ENCODE data around the gene PLXNA4. TPM values are rescaled to one million over a fixed set of nuclear protein-coding genes. Genes with fewer than 3 reads are reported as not detected.

The PLXNA4 gene
- total and polyA plus RNA-seq, 4 donors: 0.04 to 1.1 (median 0.41) TPM

DNA sequence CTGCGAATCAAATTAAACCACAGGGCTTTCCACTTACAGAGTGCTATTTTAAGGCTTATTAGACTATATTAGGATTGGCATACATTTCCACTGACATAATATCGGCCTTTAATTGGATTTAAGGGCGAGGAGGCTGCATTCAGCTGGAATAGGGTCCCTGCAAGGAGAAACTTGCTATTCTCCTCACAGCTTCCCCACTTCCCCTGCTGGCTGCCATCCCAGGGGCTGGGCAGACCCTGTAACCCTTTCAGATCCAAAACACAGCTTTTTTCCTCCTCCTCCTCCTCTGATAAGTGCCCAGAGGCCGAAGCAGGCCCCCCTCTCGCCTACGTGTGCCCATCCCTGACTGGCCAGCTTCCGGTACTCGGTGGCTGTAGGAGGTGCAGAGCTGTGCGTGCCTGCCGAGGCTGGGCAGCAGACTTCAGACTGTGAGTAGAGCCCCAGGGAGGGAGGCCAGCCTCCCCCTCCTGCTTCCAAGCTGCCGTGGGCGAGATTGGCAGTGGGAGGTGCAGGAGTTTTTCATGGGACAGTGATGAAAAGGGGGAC, 224.2 kb downstream of the PLXNA4 start (continued):
- TF ChIP-seq, protein P1, sequence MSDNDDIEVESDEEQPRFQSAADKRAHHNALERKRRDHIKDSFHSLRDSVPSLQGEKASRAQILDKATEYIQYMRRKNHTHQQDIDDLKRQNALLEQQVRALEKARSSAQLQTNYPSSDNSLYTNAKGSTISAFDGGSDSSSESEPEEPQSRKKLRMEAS (IDR thresholded peaks at IDR 0.05): no peak
- TF ChIP-seq FOXA2 (IDR thresholded peaks at IDR 0.05) (no peak), YY1 (IDR thresholded peaks at IDR 0.05) (no peak)

DNA sequence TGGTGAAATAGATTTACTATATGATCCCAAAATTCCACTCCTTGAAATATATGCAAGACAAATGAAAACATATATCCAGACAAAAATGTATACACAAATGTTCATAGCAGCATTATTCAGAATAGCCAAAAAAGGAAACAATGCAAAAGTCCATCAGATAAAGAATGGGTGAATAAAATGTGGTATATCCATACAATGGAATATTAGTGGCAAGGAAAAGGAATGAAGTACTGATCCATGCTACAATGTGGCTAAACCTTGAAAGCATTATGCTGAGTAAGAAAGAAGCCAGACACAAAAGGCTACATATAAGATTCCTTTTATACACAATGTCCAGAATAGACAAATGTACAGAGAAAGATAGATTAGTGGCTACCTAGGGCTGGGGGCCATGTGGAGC, 225.5 kb downstream of the PLXNA4 start:
- H3K9me3 ChIP-seq (ENCODE audit: control insufficient read depth in 4 of 4, low read length in 3 of 4): no peaks in the 10 kb centered on the region
- H3K4me1 ChIP-seq (ENCODE audit: control insufficient read depth in 4 of 4, insufficient read depth in 4 of 4, low read length in 3 of 4): peaks cover 0 to 10% (median 5%) of the 10 kb centered on the region in 4 donors
- H3K27me3 ChIP-seq (ENCODE audit: control insufficient read depth in 4 of 4, insufficient read depth in 4 of 4, low read length in 3 of 4): no peaks in the 10 kb centered on the region
- no peak for DNase-seq (ENCODE audit: low spot score)
- no peak overlapping the region for H3K4me3 ChIP-seq (ENCODE audit: low read depth in 1 of 3, low read length in 3 of 3)
- no peak overlapping the region for H3K9ac ChIP-seq (ENCODE audit: low read depth in 1 of 2, low read length in 2 of 2)
- H3K27ac ChIP-seq (ENCODE audit: low read depth in 1 of 2, low read length in 2 of 2): no peak overlapping the region
- no peak for TF ChIP-seq NR2F2 (IDR thresholded peaks at IDR 0.05)
- TF ChIP-seq FOXA1 (IDR thresholded peaks at IDR 0.05): no peak
- TF ChIP-seq HNF4A (conservative IDR thresholded peaks at IDR 0.05): no peak
- no peak for TF ChIP-seq HNF4G (IDR thresholded peaks at IDR 0.05)
- TF ChIP-seq, protein P1 (IDR thresholded peaks at IDR 0.05): no peak
- TF ChIP-seq, protein P2, sequence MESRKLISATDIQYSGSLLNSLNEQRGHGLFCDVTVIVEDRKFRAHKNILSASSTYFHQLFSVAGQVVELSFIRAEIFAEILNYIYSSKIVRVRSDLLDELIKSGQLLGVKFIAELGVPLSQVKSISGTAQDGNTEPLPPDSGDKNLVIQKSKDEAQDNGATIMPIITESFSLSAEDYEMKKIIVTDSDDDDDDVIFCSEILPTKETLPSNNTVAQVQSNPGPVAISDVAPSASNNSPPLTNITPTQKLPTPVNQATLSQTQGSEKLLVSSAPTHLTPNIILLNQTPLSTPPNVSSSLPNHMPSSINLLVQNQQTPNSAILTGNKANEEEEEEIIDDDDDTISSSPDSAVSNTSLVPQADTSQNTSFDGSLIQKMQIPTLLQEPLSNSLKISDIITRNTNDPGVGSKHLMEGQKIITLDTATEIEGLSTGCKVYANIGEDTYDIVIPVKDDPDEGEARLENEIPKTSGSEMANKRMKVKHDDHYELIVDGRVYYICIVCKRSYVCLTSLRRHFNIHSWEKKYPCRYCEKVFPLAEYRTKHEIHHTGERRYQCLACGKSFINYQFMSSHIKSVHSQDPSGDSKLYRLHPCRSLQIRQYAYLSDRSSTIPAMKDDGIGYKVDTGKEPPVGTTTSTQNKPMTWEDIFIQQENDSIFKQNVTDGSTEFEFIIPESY (IDR thresholded peaks at IDR 0.05): no peak
- no peak for TF ChIP-seq YY1 (IDR thresholded peaks at IDR 0.05)
- TF ChIP-seq, protein P3, sequence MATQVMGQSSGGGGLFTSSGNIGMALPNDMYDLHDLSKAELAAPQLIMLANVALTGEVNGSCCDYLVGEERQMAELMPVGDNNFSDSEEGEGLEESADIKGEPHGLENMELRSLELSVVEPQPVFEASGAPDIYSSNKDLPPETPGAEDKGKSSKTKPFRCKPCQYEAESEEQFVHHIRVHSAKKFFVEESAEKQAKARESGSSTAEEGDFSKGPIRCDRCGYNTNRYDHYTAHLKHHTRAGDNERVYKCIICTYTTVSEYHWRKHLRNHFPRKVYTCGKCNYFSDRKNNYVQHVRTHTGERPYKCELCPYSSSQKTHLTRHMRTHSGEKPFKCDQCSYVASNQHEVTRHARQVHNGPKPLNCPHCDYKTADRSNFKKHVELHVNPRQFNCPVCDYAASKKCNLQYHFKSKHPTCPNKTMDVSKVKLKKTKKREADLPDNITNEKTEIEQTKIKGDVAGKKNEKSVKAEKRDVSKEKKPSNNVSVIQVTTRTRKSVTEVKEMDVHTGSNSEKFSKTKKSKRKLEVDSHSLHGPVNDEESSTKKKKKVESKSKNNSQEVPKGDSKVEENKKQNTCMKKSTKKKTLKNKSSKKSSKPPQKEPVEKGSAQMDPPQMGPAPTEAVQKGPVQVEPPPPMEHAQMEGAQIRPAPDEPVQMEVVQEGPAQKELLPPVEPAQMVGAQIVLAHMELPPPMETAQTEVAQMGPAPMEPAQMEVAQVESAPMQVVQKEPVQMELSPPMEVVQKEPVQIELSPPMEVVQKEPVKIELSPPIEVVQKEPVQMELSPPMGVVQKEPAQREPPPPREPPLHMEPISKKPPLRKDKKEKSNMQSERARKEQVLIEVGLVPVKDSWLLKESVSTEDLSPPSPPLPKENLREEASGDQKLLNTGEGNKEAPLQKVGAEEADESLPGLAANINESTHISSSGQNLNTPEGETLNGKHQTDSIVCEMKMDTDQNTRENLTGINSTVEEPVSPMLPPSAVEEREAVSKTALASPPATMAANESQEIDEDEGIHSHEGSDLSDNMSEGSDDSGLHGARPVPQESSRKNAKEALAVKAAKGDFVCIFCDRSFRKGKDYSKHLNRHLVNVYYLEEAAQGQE (IDR thresholded peaks at IDR 0.05): no peak
- no peak for TF ChIP-seq EGR1 (IDR thresholded peaks at IDR 0.05; ENCODE audit: low read depth in 2 of 2)
- TF ChIP-seq, protein P4, sequence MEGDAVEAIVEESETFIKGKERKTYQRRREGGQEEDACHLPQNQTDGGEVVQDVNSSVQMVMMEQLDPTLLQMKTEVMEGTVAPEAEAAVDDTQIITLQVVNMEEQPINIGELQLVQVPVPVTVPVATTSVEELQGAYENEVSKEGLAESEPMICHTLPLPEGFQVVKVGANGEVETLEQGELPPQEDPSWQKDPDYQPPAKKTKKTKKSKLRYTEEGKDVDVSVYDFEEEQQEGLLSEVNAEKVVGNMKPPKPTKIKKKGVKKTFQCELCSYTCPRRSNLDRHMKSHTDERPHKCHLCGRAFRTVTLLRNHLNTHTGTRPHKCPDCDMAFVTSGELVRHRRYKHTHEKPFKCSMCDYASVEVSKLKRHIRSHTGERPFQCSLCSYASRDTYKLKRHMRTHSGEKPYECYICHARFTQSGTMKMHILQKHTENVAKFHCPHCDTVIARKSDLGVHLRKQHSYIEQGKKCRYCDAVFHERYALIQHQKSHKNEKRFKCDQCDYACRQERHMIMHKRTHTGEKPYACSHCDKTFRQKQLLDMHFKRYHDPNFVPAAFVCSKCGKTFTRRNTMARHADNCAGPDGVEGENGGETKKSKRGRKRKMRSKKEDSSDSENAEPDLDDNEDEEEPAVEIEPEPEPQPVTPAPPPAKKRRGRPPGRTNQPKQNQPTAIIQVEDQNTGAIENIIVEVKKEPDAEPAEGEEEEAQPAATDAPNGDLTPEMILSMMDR (IDR thresholded peaks at IDR 0.05; ENCODE audit: low read depth, low read length, missing input control): no peak
- H3K36me3 ChIP-seq (ENCODE audit: control insufficient read depth in 4 of 4, insufficient read depth in 3 of 4, low read depth in 1 of 4, low read length in 3 of 4): no peaks in the 10 kb centered on the region

DNA sequence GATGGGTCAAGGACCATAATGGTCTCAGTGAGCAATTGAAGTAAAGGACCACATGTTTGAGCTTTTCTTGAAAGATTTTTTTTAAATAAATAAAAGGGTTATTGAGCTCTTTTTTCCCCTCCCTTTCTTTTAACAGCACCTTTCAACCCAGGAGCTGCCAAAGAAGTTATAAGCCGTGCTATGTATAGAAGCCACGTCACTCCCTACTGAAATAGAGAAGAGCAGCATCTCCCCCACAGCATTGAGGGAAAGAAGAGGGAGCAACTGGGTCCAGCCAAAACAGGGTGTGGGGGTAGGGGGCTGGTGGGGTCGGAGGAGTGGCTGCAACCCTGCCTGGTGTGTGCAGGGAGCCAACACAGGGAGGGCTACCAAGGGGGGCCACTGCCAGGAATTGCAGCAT, 227.2 kb downstream of the PLXNA4 start:
- Histone ChIP-seq H3K9me3 (ENCODE audit: control insufficient read depth in 4 of 4, low read length in 3 of 4) (no peaks in the 10 kb centered on the region), H3K4me3 (ENCODE audit: low read depth in 1 of 3, low read length in 3 of 3) (no peak overlapping the region), H3K4me1 (ENCODE audit: control insufficient read depth in 4 of 4, insufficient read depth in 4 of 4, low read length in 3 of 4) (peaks cover 0 to 26% (median 21%) of the 10 kb centered on the region in 4 donors), H3K36me3 (ENCODE audit: control insufficient read depth in 4 of 4, insufficient read depth in 3 of 4, low read depth in 1 of 4, low read length in 3 of 4) (no peaks in the 10 kb centered on the region), H3K9ac (ENCODE audit: low read depth in 1 of 2, low read length in 2 of 2) (no peak overlapping the region), H3K27ac (ENCODE audit: low read depth in 1 of 2, low read length in 2 of 2) (no peak overlapping the region), H3K27me3 (ENCODE audit: control insufficient read depth in 4 of 4, insufficient read depth in 4 of 4, low read length in 3 of 4) (no peaks in the 10 kb centered on the region)
- WGBS: 75% methylated on average over 3 of the region's 3 CpGs
- no peak for DNase-seq (ENCODE audit: low spot score)
- TF ChIP-seq FOXA2 (IDR thresholded peaks at IDR 0.05) (no peak), RAD21 (IDR thresholded peaks at IDR 0.05) (no peak), YY1 (IDR thresholded peaks at IDR 0.05) (no peak), NR2F2 (IDR thresholded peaks at IDR 0.05) (no peak), RXRA (IDR thresholded peaks at IDR 0.05) (no peak), HNF4A (conservative IDR thresholded peaks at IDR 0.05) (no peak), JUND (IDR thresholded peaks at IDR 0.05) (no peak), TAF1 (conservative IDR thresholded peaks at IDR 0.05) (no peak), HNF4G (IDR thresholded peaks at IDR 0.05) (no peak)
- TF ChIP-seq, protein P3 (IDR thresholded peaks at IDR 0.05): no peak
- TF ChIP-seq, protein P5, sequence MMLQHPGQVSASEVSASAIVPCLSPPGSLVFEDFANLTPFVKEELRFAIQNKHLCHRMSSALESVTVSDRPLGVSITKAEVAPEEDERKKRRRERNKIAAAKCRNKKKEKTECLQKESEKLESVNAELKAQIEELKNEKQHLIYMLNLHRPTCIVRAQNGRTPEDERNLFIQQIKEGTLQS (IDR thresholded peaks at IDR 0.05): no peak
